ENCODE measurements around the gene ACVR1B. TPM values are rescaled to one million over a fixed set of nuclear protein-coding genes. Genes with fewer than 3 reads are reported as not detected.

The ACVR1B gene
- total and polyA plus RNA-seq, 2 of the 8 experiments (the other 6 are each of a cell fraction or from before 2014, with no cell fraction given), result 16.0 to 19.2 TPM

DNA sequence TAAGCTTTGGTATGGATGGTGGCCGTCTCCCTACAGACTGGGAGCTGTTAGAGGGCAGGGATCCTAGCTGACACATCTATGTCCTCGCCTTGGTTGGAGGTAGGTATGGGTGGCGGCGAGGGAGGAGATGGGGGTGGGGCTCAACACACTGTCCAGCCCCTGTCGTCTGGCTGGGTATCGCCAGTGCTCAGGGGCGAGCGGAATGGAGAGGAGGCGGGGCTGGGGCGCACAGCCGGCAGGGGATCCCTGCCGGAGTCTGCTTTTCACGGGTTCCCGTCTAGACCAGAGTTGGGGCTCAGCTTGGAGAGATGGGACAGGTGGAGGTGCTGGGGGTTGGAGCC, 71.3 kb downstream of the ACVR1B start:
- no peaks in the 10 kb centered on the region for H3K9me3 ChIP-seq (ENCODE audit: insufficient read depth in 2 of 2, low read depth in 1 of 2, low read length in 1 of 2)
- no peak overlapping the region for H2BK120ac ChIP-seq (replicated peaks; ENCODE audit: low read depth, low read length)
- no peak overlapping the region for H2BK5ac ChIP-seq (ENCODE audit: low read depth, low read length)
- 0 out of 2 replicates have a peak overlapping the region, but pooled peaks have one; percentile 45 for H2AFZ ChIP-seq (ENCODE audit: low read length)
- H4K8ac ChIP-seq (ENCODE audit: extremely low read depth, insufficient read depth, low read length), result no peak overlapping the region
- FAIRE-seq (no peak), DNase-seq (ENCODE audit: low read depth in 1 of 2, low spot score in 2 of 2) (no peak)
- CTCF ChIA-PET (ENCODE audit: partially characterized antibody), result interaction anchor here (0.6 to 22.7 kb wide), 26 partner anchors 9 to 268 kb away, joined by 3 to 1249 read pairs (median 6); partner anchors contain the start of genes ATG101, NR4A1, SMIM41 and TAMALIN
- H4K91ac ChIP-seq (replicated peaks; ENCODE audit: insufficient read length, low read length), result no peak overlapping the region
- no peak overlapping the region for H4K5ac ChIP-seq (ENCODE audit: insufficient read length, low read depth, low read length)
- no peak overlapping the region for H3K14ac ChIP-seq (ENCODE audit: insufficient read length)
- H3K18ac ChIP-seq (ENCODE audit: extremely low read depth, low read length), result no peak overlapping the region; the same call in 1 of the 2 replicates
- H3K4me1 ChIP-seq (replicated peaks in 1 of 4; ENCODE audit: control insufficient read depth in 3 of 4, insufficient read depth in 4 of 4, low read length in 3 of 4), result peaks cover 0 to 26% (median 7%) of the 10 kb centered on the region in 4 experiments; a peak in 5 of 7 replicates
- H3K79me2 ChIP-seq (ENCODE audit: control insufficient read depth in 1 of 2, insufficient read depth in 2 of 2, low read length in 2 of 2), result no peaks in the 10 kb centered on the region
- WGBS, 2 experiments (ENCODE audit: extremely low coverage in 1 of 2, insufficient coverage in 1 of 2, insufficient read length in 1 of 2, insufficient replicate concordance in 2 of 2, low coverage in 1 of 2, low lambda C conversion rate in 2 of 2, missing lambda C conversion rate in 1 of 2), result 3% methylated on average over 10 of the region's 14 CpGs; no CpG with 5 or more reads in 1 of the 2 experiments
- no peak overlapping the region for H3K23ac ChIP-seq (ENCODE audit: insufficient read length)
- H2AK5ac ChIP-seq (ENCODE audit: low read depth, low read length), result no peak overlapping the region
- H3K56ac ChIP-seq (replicated peaks; ENCODE audit: insufficient read length, low read depth, low read length), result no peak overlapping the region
- no peak overlapping the region for H3K9ac ChIP-seq (replicated peaks in 1 of 4; ENCODE audit: extremely low read depth in 1 of 4, low read depth in 3 of 4, low read length in 3 of 4)
- H3K4me3 ChIP-seq (ENCODE audit: extremely low read depth in 1 of 4, insufficient read depth in 2 of 4, low read depth in 3 of 4, low read length in 4 of 4), result peak overlapping the region; percentile 23 to 71 (median 48)
- peak overlapping the region; percentile 82 to 95 for H3K4me2 ChIP-seq (ENCODE audit: insufficient read depth in 1 of 2, low read depth in 2 of 2, low read length in 2 of 2)
- H3K27ac ChIP-seq (ENCODE audit: low read depth, low read length), result no peak overlapping the region
- H3K4ac ChIP-seq (replicated peaks; ENCODE audit: insufficient read length, low read depth, low read length), result no peak overlapping the region
- no peaks in the 10 kb centered on the region for H3K36me3 ChIP-seq (ENCODE audit: control insufficient read depth in 2 of 4, insufficient read depth in 4 of 4, low read length in 3 of 4)
- no peak overlapping the region for H2BK20ac ChIP-seq (ENCODE audit: low read length)
- no peak for TF ChIP-seq SIX5 (IDR thresholded peaks at IDR 0.05; ENCODE audit: low read depth, low read length)
- TF ChIP-seq, protein P1, sequence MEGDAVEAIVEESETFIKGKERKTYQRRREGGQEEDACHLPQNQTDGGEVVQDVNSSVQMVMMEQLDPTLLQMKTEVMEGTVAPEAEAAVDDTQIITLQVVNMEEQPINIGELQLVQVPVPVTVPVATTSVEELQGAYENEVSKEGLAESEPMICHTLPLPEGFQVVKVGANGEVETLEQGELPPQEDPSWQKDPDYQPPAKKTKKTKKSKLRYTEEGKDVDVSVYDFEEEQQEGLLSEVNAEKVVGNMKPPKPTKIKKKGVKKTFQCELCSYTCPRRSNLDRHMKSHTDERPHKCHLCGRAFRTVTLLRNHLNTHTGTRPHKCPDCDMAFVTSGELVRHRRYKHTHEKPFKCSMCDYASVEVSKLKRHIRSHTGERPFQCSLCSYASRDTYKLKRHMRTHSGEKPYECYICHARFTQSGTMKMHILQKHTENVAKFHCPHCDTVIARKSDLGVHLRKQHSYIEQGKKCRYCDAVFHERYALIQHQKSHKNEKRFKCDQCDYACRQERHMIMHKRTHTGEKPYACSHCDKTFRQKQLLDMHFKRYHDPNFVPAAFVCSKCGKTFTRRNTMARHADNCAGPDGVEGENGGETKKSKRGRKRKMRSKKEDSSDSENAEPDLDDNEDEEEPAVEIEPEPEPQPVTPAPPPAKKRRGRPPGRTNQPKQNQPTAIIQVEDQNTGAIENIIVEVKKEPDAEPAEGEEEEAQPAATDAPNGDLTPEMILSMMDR (IDR thresholded peaks at IDR 0.05; ENCODE audit: control extremely low read depth in 1 of 3, insufficient read depth in 1 of 3, low read depth in 1 of 3, low read length in 3 of 3), result peak in 1 of 3 experiments; percentile 1; a peak in 1 of 4 replicates
- H3K23me2 ChIP-seq (ENCODE audit: low read depth, low read length), result peaks cover 7% of the 10 kb centered on the region
- peaks cover 2 to 27% (median 17%) of the 10 kb centered on the region in 4 experiments for H3K27me3 ChIP-seq (replicated peaks in 1 of 4; ENCODE audit: control insufficient read depth in 3 of 4, extremely low read depth in 1 of 4, insufficient read depth in 3 of 4, low read length in 3 of 4)
- no peaks in the 10 kb centered on the region for H3K79me1 ChIP-seq (ENCODE audit: low read depth, low read length)
- H4K20me1 ChIP-seq (replicated peaks in 1 of 2; ENCODE audit: control insufficient read depth in 1 of 2, insufficient read depth in 2 of 2, low read length in 2 of 2), result no peaks in the 10 kb centered on the region
- H2BK12ac ChIP-seq (ENCODE audit: low read depth, low read length), result no peak overlapping the region
- POLR2A ChIA-PET (ENCODE audit: partially characterized antibody), result interaction anchor here (1.0 to 13.1 kb wide), 9 partner anchors 10 to 984 kb away, joined by 3 to 82 read pairs (median 9); partner anchors contain the start of genes ATG101, EIF4B, SMIM41 and TAMALIN
- H2BK15ac ChIP-seq (ENCODE audit: low read length), result no peak overlapping the region
